Mesodermal cell (in vitro differentiated cells): ENCODE measurements around the gene C10orf53.

Source experiments
- H3K27ac ChIP-seq: 2 replicates; pipeline ENCODE4 v1.7.0; 2013; ENCODE audit warnings: mild to moderate bottlenecking, low read depth, low read length, moderate library complexity; ENCODE audit not compliant: severe bottlenecking
- H3K36me3 ChIP-seq: 2 replicates; pipeline ENCODE4 v1.7.1; 2013; ENCODE audit warnings: mild to moderate bottlenecking, low read length, moderate library complexity; ENCODE audit not compliant: control insufficient read depth, insufficient read depth
- H3K4me1 ChIP-seq: one replicate; pipeline ENCODE4 v1.7.1; 2013; ENCODE audit warnings: mild to moderate bottlenecking, low read length; ENCODE audit not compliant: insufficient read depth, control insufficient read depth, poor library complexity, severe bottlenecking
- H3K4me3 ChIP-seq: 2 replicates; pipeline ENCODE4 v1.7.0; 2013; ENCODE audit warnings: low read length, control low read depth, mild to moderate bottlenecking; ENCODE audit not compliant: insufficient read depth, poor library complexity, severe bottlenecking; ENCODE audit errors: extremely low read depth
- H3K9me3 ChIP-seq: 2 replicates; pipeline ENCODE4 v1.7.1; 2013; ENCODE audit warnings: mild to moderate bottlenecking, low read length, moderate library complexity; ENCODE audit not compliant: control insufficient read depth
- WGBS, 2 experiments: methylation state at CpG; one replicate each; pipeline ENCODE4 v1.1.5; 2013; ENCODE audit warnings: missing lambda C conversion rate in 2 of 2; ENCODE audit not compliant: insufficient coverage in 2 of 2; 5-methylcytosine and 5-hydroxymethylcytosine counted together

Gene C10orf53

GRCh38 chr10:49653273-49653929 lies 26.1 kb upstream of the C10orf53 start:
- 87 to 93% methylated on average over 11 of the region's 11 CpGs for WGBS, 2 experiments

GRCh38 chr10:49654036-49654693 lies 25.3 kb upstream of the C10orf53 start:
- H3K36me3 ChIP-seq: no peaks in the 10 kb centered on the region
- H3K27ac ChIP-seq: no peak overlapping the region
- 60 to 90% methylated on average over 1 to 2 of the region's 5 CpGs for WGBS, 2 experiments

More at GRCh38 chr10:49653273-49653929, 26.1 kb upstream of the C10orf53 start:
- no peak overlapping the region for H3K4me3 ChIP-seq
- no peak overlapping the region for H3K27ac ChIP-seq
- H3K4me1 ChIP-seq: no peaks in the 10 kb centered on the region
- no peaks in the 10 kb centered on the region for H3K36me3 ChIP-seq
- no peaks in the 10 kb centered on the region for H3K9me3 ChIP-seq

GRCh38 chr10:49655099-49655498 lies 24.4 kb upstream of the C10orf53 start:
- no peaks in the 10 kb centered on the region for H3K4me1 ChIP-seq
- no peak overlapping the region for H3K27ac ChIP-seq
- H3K9me3 ChIP-seq: no peaks in the 10 kb centered on the region
- 95 to 96% methylated on average over 18 of the region's 18 CpGs for WGBS, 2 experiments
- no peaks in the 10 kb centered on the region for H3K36me3 ChIP-seq
- H3K4me3 ChIP-seq: no peak overlapping the region

More at GRCh38 chr10:49654036-49654693, 25.3 kb upstream of the C10orf53 start:
- Histone ChIP-seq H3K9me3 (no peaks in the 10 kb centered on the region), H3K4me1 (no peaks in the 10 kb centered on the region), H3K4me3 (no peak overlapping the region)

DNA sequence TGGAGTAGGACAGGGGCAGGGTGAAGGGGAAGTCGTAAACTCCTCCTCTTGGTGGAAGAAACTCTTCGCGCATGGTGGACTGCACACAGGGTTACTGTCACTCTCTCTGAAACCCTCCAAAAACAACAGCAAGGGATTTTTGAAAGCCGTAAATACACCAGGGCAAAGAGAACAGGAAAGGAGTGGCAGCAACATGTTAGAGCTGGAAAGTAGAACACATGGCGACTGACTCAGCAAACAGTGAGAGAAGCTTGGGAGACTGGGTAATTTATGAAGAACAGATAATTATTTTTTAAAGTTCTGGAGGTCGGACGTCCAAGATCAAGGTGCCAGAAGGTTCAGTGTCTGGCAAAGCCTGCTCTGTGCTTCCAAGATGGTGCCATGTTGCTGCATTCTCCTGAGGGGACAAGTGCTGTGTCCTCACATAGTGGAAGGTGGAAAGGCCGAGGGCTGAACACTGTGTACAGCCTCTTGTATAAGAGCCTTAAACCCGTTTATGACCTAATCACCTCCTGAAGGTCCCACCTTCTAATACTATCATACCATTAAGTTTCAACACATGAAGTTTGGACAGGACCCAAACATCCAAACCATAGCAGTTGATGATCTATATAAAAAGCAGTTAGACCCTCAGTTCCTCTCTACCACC lies 22.5 kb upstream of the C10orf53 start:
- 91% methylated on average over 5 to 7 of the region's 9 CpGs for WGBS, 2 experiments

GRCh38 chr10:49657606-49658005 lies 21.8 kb upstream of the C10orf53 start:
- no CpG with 5 or more reads among the region's 1 CpG for WGBS, 2 experiments

More for the DNA sequence above, 22.5 kb upstream of the C10orf53 start:
- Histone ChIP-seq H3K4me3 (no peak overlapping the region), H3K9me3 (no peaks in the 10 kb centered on the region), H3K27ac (no peak overlapping the region), H3K36me3 (no peaks in the 10 kb centered on the region), H3K4me1 (no peaks in the 10 kb centered on the region)

GRCh38 chr10:49661140-49661856 lies 18.2 kb upstream of the C10orf53 start:
- H3K9me3 ChIP-seq: no peaks in the 10 kb centered on the region
- WGBS, 2 experiments: 27 to 48% methylated on average over 6 to 7 of the region's 8 CpGs
- no peak overlapping the region for H3K4me3 ChIP-seq
- no peaks in the 10 kb centered on the region for H3K36me3 ChIP-seq
- no peak overlapping the region for H3K27ac ChIP-seq
- no peaks in the 10 kb centered on the region for H3K4me1 ChIP-seq

More at GRCh38 chr10:49657606-49658005, 21.8 kb upstream of the C10orf53 start:
- Histone ChIP-seq H3K4me3 (no peak overlapping the region), H3K9me3 (no peaks in the 10 kb centered on the region), H3K27ac (no peak overlapping the region), H3K36me3 (no peaks in the 10 kb centered on the region), H3K4me1 (no peaks in the 10 kb centered on the region)

GRCh38 chr10:49662169-49662830 lies 17.2 kb upstream of the C10orf53 start:
- H3K36me3 ChIP-seq: no peaks in the 10 kb centered on the region
- H3K4me1 ChIP-seq: no peaks in the 10 kb centered on the region
- no peak overlapping the region for H3K4me3 ChIP-seq
- no peaks in the 10 kb centered on the region for H3K9me3 ChIP-seq
- 78 to 89% methylated on average over 11 to 14 of the region's 15 CpGs for WGBS, 2 experiments
- H3K27ac ChIP-seq: no peak overlapping the region

DNA sequence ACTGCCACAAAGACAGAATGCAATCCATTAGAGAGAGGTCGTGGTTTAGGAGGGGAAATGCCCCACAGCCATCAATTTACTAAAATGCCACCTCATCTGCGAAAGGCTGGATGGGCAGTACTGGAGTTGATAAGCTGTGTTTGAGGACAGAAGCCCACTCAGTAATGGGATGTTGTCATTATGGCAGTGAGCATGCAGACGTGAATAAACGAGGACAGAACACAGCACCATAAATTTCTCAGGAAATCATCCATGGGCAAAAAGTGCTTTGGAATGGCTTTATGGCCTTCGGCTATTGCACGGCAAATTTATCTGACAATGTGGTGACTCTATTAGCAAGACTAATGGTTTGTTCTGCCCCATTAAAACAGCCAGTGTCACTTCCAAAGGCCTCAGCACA lies 15.9 kb upstream of the C10orf53 start:
- Histone ChIP-seq H3K4me3 (no peak overlapping the region), H3K27ac (no peak overlapping the region), H3K9me3 (no peaks in the 10 kb centered on the region), H3K36me3 (no peaks in the 10 kb centered on the region), H3K4me1 (no peaks in the 10 kb centered on the region)
- WGBS, 2 experiments: 94 to 95% methylated on average over 4 of the region's 6 CpGs

DNA sequence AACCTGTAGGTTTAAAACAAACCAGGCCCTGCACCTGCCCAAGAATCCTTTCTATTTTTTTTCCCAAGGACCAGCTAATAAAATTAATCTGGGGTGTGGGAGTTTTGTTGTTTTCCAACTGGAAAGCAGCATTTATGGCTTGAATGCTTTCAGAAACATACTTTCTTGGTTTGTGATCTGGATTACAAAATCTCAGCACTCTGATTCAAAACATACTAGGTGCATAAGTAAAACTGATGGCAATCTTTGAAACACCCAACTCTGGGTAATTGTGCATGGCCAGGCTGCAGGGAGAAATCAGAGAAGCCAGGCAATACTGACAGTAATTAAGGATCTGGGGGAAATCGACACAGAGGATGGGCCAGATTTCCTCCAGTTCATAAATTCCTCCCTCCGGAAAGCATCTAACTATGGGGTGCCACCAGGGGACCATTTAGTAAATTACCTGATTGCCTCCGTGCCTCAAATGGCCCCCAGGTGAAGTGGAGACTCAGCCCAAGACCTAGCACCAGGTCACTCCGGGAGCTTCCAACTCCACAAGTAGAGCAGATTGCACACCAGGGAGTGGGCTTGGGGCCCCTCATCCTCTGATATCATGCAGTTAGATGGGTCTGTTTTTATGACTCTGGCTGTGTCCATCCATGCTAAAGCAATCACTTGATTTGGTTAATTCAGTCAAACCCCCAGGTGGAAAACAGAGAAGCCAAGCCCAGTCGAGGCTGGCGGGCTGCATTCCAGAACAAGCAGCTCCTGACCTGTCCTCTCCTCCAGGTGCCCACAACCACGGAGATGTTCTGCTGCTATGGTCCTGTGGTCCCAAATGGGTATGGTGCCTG lies 15.2 kb upstream of the C10orf53 start:
- no peak overlapping the region for H3K27ac ChIP-seq
- H3K9me3 ChIP-seq: no peaks in the 10 kb centered on the region
- WGBS, 2 experiments: 85 to 90% methylated on average over 5 to 7 of the region's 7 CpGs
- no peaks in the 10 kb centered on the region for H3K4me1 ChIP-seq
- H3K4me3 ChIP-seq: no peak overlapping the region
- H3K36me3 ChIP-seq: no peaks in the 10 kb centered on the region
